SK-N-MC (cell line): ENCODE data around the gene ACVR1B.

Source experiments
- EZH2 ChIP-seq: fragments of 200-600 bp; sonication (generic); IDR thresholded peaks from one replicate; pipeline ENCODE4 v1.6.1; 2017; ENCODE audit warnings: antibody characterized with exemption
- FOXP2 ChIP-seq: optimal IDR thresholded peaks from 2 replicates; pipeline ENCODE3; 2011; ENCODE audit warnings: mild to moderate bottlenecking, moderate library complexity; ENCODE audit not compliant: insufficient read depth; ENCODE audit errors: extremely low read length, control extremely low read depth
- POLR2AphosphoS5 ChIP-seq: IDR thresholded peaks from 2 replicates; pipeline ENCODE4 v1.6.1; 2012; ENCODE audit warnings: mild to moderate bottlenecking, low read depth, low read length, borderline replicate concordance

- TF ChIP-seq POLR2AphosphoS5 (no peak), EZH2 (no peak), FOXP2 (no peak)
These were observed 20.9 kb downstream of the ACVR1B start for GRCh38 chr12:51972422-51972812.
